Astrocyte of the spinal cord (primary cell): ENCODE measurements around the gene SRA1.

Experiments used
- DNase-seq: peaks from one replicate; pipeline ENCODE4 v3.0.0; 2011; ENCODE audit warnings: low read depth, low spot score
- H3K4me3 ChIP-seq: 2 replicates; pipeline ENCODE4 v1.5.1; 2011; ENCODE audit warnings: low read depth, mild to moderate bottlenecking, low read length, moderate library complexity
- CTCF ChIP-seq: IDR thresholded peaks from 2 replicates; pipeline ENCODE4 v1.5.1; 2012; ENCODE audit warnings: low read depth, mild to moderate bottlenecking, low read length, inconsistent platforms
- in situ Hi-C: cut with HindIII; loops from 2 replicates; pipeline ENCODE4 v1.10.0; 2017; ENCODE audit warnings: low sequenced_read_pairs

SRA1 gene

GRCh38 chr5:140554454-140554853 lies 2.8 kb downstream of the SRA1 start:
- no peak overlapping the region for H3K4me3 ChIP-seq
- no peak for TF ChIP-seq CTCF
- no peak for DNase-seq
- in situ Hi-C loops, result no loop called here

- no peak overlapping the region for H3K4me3 ChIP-seq
- DNase-seq, result no peak
- in situ Hi-C loops, result no loop called here
- TF ChIP-seq CTCF, result no peak
Observed at GRCh38 chr5:140553657-140554056, 3.6 kb downstream of the SRA1 start.

- TF ChIP-seq CTCF, result no peak
- DNase-seq, result no peak
- in situ Hi-C loops, result no loop called here
- H3K4me3 ChIP-seq, result no peak overlapping the region
Observed at GRCh38 chr5:140551872-140552271, 5.4 kb downstream of the SRA1 start.

GRCh38 chr5:140550147-140551079 lies 6.9 kb downstream of the SRA1 start:
- DNase-seq, result no peak
- in situ Hi-C loops, result no loop called here
- H3K4me3 ChIP-seq, result no peak overlapping the region
- TF ChIP-seq CTCF, result no peak

- no peak for TF ChIP-seq CTCF
- in situ Hi-C loops, result no loop called here
- DNase-seq, result no peak
- H3K4me3 ChIP-seq, result no peak overlapping the region
Observed at GRCh38 chr5:140549237-140550144, 7.8 kb downstream of the SRA1 start.

GRCh38 chr5:140548791-140549190 lies 8.5 kb downstream of the SRA1 start:
- DNase-seq, result no peak
- no peak for TF ChIP-seq CTCF
- no peak overlapping the region for H3K4me3 ChIP-seq
- in situ Hi-C loops, result no loop called here
